ENCODE data around the gene PPM1N.

DNA sequence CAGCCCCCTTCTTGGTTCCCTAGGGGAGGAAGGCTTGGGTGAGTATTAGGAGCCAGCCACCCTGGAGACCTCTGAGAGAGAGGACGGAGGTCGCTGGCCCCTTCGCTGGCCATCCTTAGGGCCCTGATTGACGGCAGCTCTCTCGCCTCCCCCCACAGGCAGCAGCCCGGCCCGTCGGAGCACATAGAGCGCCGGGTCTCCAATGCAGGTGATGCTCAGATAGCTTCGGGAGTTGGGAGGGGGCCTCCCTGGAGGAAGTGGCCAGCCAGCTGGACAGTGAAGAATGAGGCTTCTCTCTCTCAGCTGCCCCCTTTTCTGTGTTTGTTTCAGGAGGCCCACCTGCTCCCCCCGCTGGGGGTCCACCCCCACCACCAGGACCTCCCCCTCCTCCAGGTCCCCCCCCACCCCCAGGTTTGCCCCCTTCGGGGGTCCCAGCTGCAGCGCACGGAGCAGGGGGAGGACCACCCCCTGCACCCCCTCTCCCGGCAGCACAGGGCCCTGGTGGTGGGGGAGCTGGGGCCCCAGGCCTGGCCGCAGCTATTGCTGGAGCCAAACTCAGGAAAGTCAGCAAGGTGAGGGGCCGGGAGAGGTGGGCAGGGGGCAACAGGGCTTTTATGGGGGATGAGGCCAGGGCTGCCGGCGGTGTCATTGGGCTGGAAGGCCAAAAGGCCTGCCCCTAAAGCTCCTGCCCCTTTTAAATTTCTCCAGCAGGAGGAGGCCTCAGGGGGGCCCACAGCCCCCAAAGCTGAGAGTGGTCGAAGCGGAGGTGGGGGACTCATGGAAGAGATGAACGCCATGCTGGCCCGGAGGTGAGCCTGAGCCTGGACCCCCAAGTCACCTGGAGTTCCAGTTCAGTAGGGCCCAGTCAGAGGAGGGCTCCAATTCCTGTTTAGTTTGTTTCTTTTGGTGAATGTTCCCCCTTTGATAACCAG is 24.0 kb downstream of the PPM1N start:
- TF ChIP-seq EZH2 (IDR thresholded peaks at IDR 0.05; ENCODE audit: insufficient read depth, poor library complexity, severe bottlenecking) (no peak), EZH2phosphoT487 (IDR thresholded peaks at IDR 0.05; ENCODE audit: insufficient read depth, low read depth) (no peak)
